AG20443 (cell line): ENCODE results near the gene PDHX.
"Not testable (repeated sequence)": the region's sequence is repeated elsewhere in the genome, so short reads cannot be mapped to it uniquely, and the experiment has no call there.

Source experiments
- DNase-seq: peaks from one replicate; pipeline ENCODE4 v3.0.0; 2012; ENCODE audit warnings: low spot score, mixed read lengths

PDHX gene

GRCh38 chr11:34916015-34916842, at the start of gene PDHX, which contains the start of gene APIP:
Gene PDHX, plus strand, starts transcription at chr11:34916618. Its CDS starts 38 bp downstream, at chr11:34916656.
Gene APIP, minus strand, starts transcription at chr11:34916379. Its CDS starts 95 bp downstream, at chr11:34916284.
- peak; percentile 97 for DNase-seq

GRCh38 chr11:34869425-34869824, 47.0 kb upstream of the PDHX start:
- DNase-seq = no peak

- DNase-seq = no peak
Measured at GRCh38 chr11:34870548-34871196, 45.7 kb upstream of the PDHX start.

- DNase-seq = no peak
Measured at GRCh38 chr11:34874202-34874601, 42.2 kb upstream of the PDHX start.

- DNase-seq = no peak
Measured at GRCh38 chr11:34877375-34877975, 38.9 kb upstream of the PDHX start.

- DNase-seq = no peak
Measured at GRCh38 chr11:34881900-34882299, 34.5 kb upstream of the PDHX start.

GRCh38 chr11:34886609-34887008, 29.8 kb upstream of the PDHX start:
- no peak for DNase-seq

- DNase-seq = no peak
Measured at GRCh38 chr11:34887260-34887659, 29.2 kb upstream of the PDHX start.

- DNase-seq = no peak
Measured at GRCh38 chr11:34890089-34890488, 26.3 kb upstream of the PDHX start.

GRCh38 chr11:34890812-34891211, 25.6 kb upstream of the PDHX start:
- DNase-seq = peak; percentile 22

GRCh38 chr11:34891611-34892010, 24.8 kb upstream of the PDHX start:
- DNase-seq = no peak

GRCh38 chr11:34893416-34893815, 23.0 kb upstream of the PDHX start:
- no peak for DNase-seq

- DNase-seq = not testable (repeated sequence)
Measured at GRCh38 chr11:34896191-34896590, 20.2 kb upstream of the PDHX start.

- no peak for DNase-seq
Measured at GRCh38 chr11:34897171-34897870, 19.1 kb upstream of the PDHX start.

GRCh38 chr11:34898474-34898873, 17.9 kb upstream of the PDHX start:
- no peak for DNase-seq

GRCh38 chr11:34899633-34900016, 16.8 kb upstream of the PDHX start:
- DNase-seq = no peak

GRCh38 chr11:34904421-34904955, 11.9 kb upstream of the PDHX start:
- no peak for DNase-seq

GRCh38 chr11:34905666-34906065, 10.8 kb upstream of the PDHX start:
- DNase-seq = no peak

GRCh38 chr11:34907934-34908593, 8.4 kb upstream of the PDHX start:
- DNase-seq = no peak

GRCh38 chr11:34909415-34909814, 7.0 kb upstream of the PDHX start:
- DNase-seq = no peak

GRCh38 chr11:34909955-34910354, 6.5 kb upstream of the PDHX start:
- no peak for DNase-seq

- no peak for DNase-seq
Measured at GRCh38 chr11:34910817-34911216, 5.6 kb upstream of the PDHX start.
